ENCODE results near the gene GRIK3.

GRIK3 gene

DNA sequence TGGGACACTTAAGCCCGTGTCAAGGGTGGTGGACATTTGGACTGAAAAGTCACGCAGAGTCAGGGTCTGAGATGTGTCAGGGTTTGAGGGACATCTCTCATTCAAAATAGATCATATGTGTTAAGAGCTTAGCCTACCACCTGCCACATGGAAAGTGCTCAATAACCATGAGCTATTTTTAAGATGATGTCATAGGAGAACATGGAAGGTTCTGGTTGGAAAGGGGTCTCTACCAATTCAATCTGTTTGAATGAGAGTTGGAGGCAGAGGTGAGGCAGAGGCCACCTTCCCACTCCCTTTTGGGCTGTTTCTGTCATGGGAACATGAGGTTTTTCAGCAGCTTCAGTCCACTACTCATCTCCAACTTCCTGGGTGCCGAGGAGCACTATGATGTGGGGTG, 239.9 kb downstream of the GRIK3 start:
- H3K27me3 Mint-ChIP-seq: peaks cover 7% of the 10 kb centered on the region
- DNase-seq (no peak), ATAC-seq (no peak)
- no peaks in the 10 kb centered on the region for H3K9me3 Mint-ChIP-seq
- H3K27ac Mint-ChIP-seq: no peak overlapping the region
- no peak overlapping the region for H3K4me3 Mint-ChIP-seq
- no peaks in the 10 kb centered on the region for H3K4me1 Mint-ChIP-seq

DNA sequence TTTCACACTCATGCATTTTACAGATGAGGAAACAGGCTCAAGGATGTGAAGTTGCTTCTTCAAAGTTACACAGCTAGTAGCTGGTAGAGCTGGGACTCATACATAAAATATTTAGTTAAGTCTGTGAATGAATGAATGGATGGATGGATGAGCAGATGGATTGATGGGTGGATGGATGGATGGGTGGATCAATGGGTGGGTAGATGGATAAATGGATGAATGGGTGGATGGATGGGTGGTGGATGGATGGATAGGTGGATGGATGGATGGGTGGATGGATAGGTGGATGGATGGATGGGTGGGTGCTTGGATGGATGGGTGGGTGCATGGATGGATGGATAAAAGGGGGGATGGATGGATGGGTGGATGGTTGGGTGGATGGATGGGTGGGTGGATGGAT, 240.9 kb downstream of the GRIK3 start:
- no peaks in the 10 kb centered on the region for H3K9me3 Mint-ChIP-seq
- H3K27me3 Mint-ChIP-seq: peaks cover 16% of the 10 kb centered on the region
- DNase-seq (no peak), ATAC-seq (no peak)
- no peaks in the 10 kb centered on the region for H3K4me1 Mint-ChIP-seq
- H3K27ac Mint-ChIP-seq: no peak overlapping the region
- no peak overlapping the region for H3K4me3 Mint-ChIP-seq

DNA sequence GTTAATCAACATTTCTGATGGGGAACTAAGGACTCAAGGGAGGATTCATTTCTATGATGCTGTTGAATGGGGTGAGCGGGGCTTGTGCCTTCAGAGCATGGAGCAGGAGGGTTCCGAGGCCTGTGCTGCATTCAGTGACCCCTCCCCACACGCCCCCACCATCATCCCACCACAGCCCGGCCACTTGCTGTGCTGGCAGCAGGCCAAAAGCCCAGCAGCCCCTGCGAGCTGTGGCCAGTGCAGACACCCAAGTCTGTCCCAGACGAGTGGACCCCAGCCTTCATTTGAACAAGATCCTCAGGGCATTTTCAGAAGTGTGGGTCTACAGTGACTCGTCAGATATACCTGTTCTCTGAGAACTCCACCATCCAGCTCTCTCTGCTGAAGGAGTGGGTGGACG, 242.0 kb downstream of the GRIK3 start:
- DNase-seq: no peak
- no peak for ATAC-seq
- H3K27ac Mint-ChIP-seq: no peak overlapping the region
- peaks cover 24% of the 10 kb centered on the region for H3K27me3 Mint-ChIP-seq
- no peaks in the 10 kb centered on the region for H3K4me1 Mint-ChIP-seq
- no peaks in the 10 kb centered on the region for H3K9me3 Mint-ChIP-seq
- H3K4me3 Mint-ChIP-seq: no peak overlapping the region

DNA sequence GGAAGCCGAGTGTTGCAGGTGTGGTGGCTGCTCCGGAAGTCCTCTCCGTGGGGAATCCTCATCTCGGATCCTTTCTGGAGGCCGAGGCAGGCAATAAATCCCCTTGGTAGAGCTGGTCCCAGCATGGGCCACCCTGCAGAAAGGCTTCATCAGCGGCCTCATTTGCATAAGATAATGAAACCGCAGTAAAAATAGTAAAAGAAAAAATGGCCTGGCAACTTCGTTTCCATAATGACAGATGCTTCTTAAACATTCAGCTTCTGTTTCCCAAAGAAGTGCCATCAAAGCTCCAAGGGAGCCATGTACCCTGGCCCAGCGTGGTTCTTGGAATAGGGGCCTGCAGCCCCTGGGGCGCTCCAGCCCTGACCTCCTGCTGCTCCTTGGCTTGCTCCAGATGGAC, 244.1 kb downstream of the GRIK3 start:
- ATAC-seq (no peak), DNase-seq (no peak)
- Mint-ChIP-seq H3K4me3 (no peak overlapping the region), H3K27ac (no peak overlapping the region), H3K4me1 (no peaks in the 10 kb centered on the region), H3K27me3 (peaks cover 27% of the 10 kb centered on the region), H3K9me3 (no peaks in the 10 kb centered on the region)

DNA sequence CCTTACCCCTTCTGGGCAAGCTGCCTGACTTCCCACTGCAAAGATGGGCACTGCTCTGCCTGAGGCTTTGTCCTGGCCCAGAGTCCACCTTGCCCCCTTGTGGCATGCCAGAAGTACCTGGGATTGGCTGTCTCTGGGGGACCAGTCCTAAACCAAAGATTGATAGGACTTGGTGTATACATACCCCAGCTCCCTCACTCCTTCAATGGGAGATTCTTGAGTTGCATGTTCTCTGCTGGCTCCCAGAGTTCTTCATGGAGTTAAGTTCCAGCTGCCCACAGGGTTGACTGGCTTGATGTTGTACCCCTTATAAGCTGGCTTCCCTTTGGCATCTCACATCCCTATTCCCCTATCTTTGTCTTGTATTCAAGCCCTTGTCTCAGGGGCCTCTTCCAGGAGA, 244.8 kb downstream of the GRIK3 start:
- Mint-ChIP-seq H3K27ac (no peak overlapping the region), H3K4me3 (no peak overlapping the region), H3K9me3 (no peaks in the 10 kb centered on the region), H3K27me3 (peaks cover 27% of the 10 kb centered on the region), H3K4me1 (no peaks in the 10 kb centered on the region)
- DNase-seq: no peak
- no peak for ATAC-seq

DNA sequence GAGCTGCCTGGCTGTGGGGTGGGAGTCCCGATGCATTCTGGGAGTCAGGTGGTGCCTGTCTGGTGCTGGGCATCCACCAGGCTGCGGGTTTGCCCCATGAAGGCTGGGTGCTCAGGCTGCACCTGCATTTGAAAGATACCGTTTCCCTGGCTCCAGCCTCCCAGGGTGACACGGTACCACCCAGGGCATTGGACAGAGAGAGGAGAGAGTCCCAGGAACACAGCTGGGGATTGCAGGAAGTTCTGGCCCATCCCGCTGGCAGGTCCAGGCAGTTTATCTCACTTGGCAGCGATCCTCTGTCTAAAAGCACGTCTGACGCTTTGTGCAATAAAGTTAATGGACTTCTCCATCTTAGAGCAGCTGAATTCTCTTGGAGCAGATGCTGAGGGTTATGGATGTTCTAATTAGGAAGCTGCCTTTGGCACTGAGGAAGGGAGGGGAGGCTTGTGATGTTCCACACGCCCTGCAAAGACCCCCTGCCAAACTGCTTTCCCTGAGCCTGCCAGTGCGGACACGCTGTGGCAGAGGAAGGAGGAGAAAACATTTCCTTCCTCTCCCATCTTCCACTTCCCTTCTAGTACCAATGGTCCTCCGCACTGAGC, 246.9 kb downstream of the GRIK3 start:
- Mint-ChIP-seq H3K9me3 (no peaks in the 10 kb centered on the region), H3K27ac (peak overlapping the region in 1 of 2 donors; percentile 16), H3K4me1 (no peaks in the 10 kb centered on the region)

DNA sequence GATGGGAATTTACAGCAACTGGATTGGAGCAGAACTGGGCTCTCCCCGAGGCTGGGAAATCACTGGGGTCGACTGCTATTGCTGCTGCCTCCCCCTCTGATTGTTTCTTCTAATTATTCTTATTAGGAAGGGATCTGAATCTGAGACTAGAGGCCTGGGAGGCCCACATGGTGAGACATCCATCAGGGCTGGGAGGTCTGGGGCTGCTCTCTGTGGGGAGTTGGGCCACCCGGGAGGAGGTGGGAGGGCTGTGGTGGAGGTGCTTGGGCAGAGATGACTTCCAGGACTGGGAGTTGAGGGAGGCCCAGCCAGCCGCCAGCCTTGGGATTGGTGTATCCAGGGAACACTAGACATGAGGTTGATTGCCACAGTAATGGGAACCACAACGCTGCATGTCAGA, 247.9 kb downstream of the GRIK3 start:
- no peak for ATAC-seq
- Mint-ChIP-seq H3K27me3 (peaks cover 27% of the 10 kb centered on the region), H3K4me3 (no peak overlapping the region), H3K27ac (no peak overlapping the region), H3K9me3 (no peaks in the 10 kb centered on the region), H3K4me1 (no peaks in the 10 kb centered on the region)
- DNase-seq: no peak

More for the DNA sequence above, 246.9 kb downstream of the GRIK3 start:
- peaks cover 27% of the 10 kb centered on the region for H3K27me3 Mint-ChIP-seq
- no peak overlapping the region for H3K4me3 Mint-ChIP-seq
- no peak for ATAC-seq
- no peak for DNase-seq

DNA sequence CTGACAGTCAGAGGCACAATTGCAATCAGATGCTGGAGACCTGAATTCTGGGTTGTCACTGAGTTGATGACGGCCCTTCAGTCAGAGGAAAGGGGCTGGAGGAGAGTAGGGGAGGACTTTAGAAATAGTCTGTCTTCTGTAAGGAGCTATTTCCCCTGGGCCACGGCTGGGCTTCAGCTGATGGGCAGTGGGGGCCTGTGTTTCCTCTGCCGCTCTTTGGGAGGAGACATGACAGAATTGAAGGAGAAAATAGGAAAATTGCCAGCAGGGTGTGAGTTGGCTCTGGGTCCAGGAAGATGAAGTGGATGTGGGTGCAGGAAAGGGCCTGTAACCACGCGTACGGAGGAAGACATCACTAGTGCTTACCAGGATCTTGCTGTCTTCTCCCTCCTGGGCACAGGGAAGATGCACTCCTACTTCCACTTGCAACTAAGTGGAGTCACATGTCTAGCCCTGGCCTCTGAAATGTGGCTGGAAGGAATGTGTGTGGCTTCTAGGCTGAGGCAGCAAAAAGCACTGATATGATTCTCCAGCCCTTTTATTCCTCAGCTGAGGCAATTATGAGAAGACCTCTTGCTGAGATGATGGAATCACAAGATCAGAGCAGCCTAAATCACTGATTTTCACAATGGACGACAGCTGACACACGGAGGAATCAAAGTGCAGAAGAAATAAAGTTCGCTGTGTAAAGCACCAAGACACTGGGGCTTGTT, 250.0 kb downstream of the GRIK3 start:
- Mint-ChIP-seq H3K4me3 (no peak overlapping the region), H3K4me1 (no peaks in the 10 kb centered on the region), H3K27me3 (peaks cover 27% of the 10 kb centered on the region)

DNA sequence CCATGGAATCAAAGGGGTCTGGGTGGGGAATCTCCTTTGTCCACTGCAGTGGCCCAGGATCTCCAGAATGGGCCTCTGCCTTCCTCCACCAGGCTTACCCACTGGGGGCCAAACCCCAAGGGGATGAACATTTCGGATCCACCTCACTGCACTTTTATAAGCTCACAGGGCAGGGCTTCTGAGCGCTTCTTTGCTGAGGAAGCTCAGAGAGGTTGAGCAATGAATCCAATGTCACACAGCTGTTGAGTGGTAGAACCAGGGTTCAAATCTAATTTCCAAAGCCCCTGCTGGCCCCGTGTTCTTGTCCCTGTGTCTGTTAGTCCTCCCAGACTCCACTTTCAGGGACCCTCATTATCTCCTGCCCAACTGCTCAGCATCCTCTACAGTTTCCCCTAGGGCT, 250.8 kb downstream of the GRIK3 start:
- Mint-ChIP-seq H3K27ac (no peak overlapping the region), H3K27me3 (peaks cover 20% of the 10 kb centered on the region), H3K4me3 (no peak overlapping the region), H3K4me1 (no peaks in the 10 kb centered on the region), H3K9me3 (no peaks in the 10 kb centered on the region)
- DNase-seq (no peak), ATAC-seq (no peak)

More for the DNA sequence above, 250.0 kb downstream of the GRIK3 start:
- H3K27ac Mint-ChIP-seq: no peak overlapping the region
- ATAC-seq: no peak
- H3K9me3 Mint-ChIP-seq: no peaks in the 10 kb centered on the region
- DNase-seq: no peak

DNA sequence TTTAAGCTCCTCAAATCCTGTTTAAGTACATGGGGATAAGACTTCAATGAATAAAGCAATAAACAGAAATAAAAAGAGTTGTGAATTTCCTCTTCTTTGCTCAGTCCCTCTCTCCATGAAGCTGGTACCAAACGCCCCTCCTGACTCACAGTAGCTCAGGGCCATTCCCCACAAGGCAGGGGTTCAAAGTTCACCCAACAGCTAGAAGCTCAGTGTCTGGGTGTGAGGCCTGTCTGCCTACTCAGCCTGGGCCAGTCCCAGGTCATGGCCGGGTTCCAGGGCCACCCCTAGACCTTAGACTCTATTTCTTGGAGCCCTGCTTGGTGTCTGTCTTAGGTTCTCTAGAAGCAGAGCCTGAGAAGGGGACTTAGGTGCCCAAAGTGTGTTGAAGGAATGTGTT, 251.5 kb downstream of the GRIK3 start:
- no peaks in the 10 kb centered on the region for H3K4me1 Mint-ChIP-seq
- ATAC-seq: no peak
- H3K27me3 Mint-ChIP-seq: peaks cover 16% of the 10 kb centered on the region
- DNase-seq: no peak
- no peak overlapping the region for H3K4me3 Mint-ChIP-seq
- H3K9me3 Mint-ChIP-seq: no peaks in the 10 kb centered on the region
- peak overlapping the region in 1 of 2 donors; percentile 17 for H3K27ac Mint-ChIP-seq

DNA sequence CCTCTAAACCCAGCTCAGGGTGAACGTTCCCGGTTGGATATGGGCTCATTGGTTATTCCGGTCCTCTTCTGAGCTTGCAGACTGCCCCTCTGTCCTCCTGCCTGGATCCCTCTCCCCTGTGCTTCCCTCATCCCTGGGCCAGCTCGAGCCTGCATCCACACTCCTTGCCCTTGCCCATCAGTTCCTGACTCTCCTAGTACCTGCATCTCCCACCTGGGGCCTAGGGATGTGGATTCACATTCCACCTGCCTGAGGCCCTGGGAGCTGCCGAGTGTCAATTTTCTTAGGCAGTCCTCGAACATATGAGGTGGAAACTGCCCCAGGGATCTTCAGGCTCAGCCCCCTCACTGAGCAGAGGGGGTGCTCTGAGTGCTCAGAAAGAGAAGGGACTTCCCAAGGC, 252.2 kb downstream of the GRIK3 start:
- H3K9me3 Mint-ChIP-seq: no peaks in the 10 kb centered on the region
- no peak overlapping the region for H3K4me3 Mint-ChIP-seq
- H3K27me3 Mint-ChIP-seq: peaks cover 9% of the 10 kb centered on the region
- DNase-seq (no peak), ATAC-seq (no peak)
- H3K27ac Mint-ChIP-seq: no peak overlapping the region
- H3K4me1 Mint-ChIP-seq: no peaks in the 10 kb centered on the region

DNA sequence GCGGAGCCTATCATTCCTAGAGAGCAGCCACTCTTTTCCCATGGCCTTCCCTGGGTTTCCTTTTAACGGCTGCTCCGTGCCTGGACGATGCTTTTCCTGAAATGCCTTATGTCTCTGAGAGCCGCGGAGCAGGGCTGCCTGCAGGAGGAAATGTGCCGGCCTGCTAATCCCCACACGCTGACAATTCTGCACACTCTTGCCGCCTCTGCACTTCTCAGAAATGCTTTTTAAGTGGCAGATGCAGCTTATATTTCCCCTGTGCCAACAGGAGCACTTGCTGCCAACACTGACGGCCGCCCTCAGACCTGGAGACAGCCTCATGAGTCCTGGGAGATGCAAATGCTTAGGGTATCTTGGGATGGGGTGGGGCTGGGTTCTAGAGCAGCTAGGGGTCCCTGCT, 253.2 kb downstream of the GRIK3 start:
- peaks cover 18% of the 10 kb centered on the region for H3K27me3 Mint-ChIP-seq
- no peak for ATAC-seq
- no peak overlapping the region for H3K27ac Mint-ChIP-seq
- DNase-seq: no peak
- H3K4me3 Mint-ChIP-seq: no peak overlapping the region
- H3K4me1 Mint-ChIP-seq: no peaks in the 10 kb centered on the region
- H3K9me3 Mint-ChIP-seq: no peaks in the 10 kb centered on the region

DNA sequence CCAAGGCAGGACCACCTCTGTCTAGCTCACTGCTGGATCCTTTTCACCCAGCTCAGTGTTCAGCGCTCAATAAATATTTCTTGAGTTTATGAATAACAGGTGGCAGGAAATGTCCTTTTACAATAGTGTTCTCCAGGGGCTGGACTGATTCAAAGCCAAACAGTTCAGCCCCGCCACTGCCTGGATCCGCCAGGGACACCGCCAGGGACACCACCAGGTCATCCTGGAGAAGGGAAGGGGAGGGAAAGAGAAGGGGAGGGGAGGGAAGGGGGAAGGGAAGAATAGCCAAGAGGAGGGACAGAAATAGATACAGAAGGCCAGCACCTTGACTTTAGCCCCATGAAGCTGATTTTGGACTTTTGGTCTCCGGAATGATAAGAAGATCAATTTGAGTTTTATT, 255.6 kb downstream of the GRIK3 start:
- no peak for DNase-seq
- H3K4me3 Mint-ChIP-seq: no peak overlapping the region
- no peaks in the 10 kb centered on the region for H3K9me3 Mint-ChIP-seq
- H3K27me3 Mint-ChIP-seq: peaks cover 32% of the 10 kb centered on the region
- H3K4me1 Mint-ChIP-seq: no peaks in the 10 kb centered on the region
- no peak overlapping the region for H3K27ac Mint-ChIP-seq
- ATAC-seq: no peak

DNA sequence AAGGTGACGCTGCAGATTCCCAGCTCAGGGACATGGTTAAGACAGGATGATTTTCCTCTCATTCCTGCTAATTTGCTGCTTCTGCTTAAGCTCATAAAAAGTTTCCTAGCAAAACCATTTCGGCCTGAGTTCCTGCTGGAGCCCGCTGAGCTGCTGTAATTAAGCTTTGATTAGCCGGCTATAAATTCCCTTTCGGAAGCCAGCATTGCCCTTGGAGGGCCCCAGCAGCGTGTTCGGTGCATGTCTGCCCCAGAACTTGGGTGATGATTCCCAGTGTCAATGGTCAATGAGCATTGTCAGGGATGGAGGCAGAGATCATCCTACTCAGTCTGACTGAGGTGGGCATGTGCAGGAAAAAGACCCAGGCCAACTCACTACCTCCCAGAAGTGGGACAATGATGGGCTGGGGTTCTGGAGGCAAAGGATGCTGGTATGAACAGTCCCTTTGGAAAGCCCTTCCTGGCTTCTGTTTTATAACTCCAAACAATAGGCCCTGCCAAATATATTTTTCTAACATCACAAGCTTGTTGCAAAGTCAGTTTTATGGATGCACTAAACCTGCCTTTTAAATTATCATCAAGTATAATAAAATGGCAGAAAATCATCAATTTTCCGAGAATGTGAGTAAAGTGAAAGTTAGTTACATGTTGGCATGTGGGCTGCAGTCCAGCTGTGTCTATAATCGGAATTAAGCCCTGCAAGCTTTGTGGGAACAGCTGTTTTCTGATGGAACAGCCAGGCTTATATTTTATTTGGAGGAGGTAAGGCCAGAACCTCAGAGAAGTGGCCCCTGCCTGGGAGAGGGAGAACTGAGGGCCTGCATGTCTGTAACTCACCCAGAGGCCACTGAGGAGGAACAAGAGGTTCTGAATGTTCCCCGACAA, 257.1 kb downstream of the GRIK3 start:
- H3K27ac Mint-ChIP-seq: no peak overlapping the region
- H3K4me3 Mint-ChIP-seq: no peak overlapping the region
- DNase-seq: no peak
- no peaks in the 10 kb centered on the region for H3K9me3 Mint-ChIP-seq
- no peaks in the 10 kb centered on the region for H3K4me1 Mint-ChIP-seq
- ATAC-seq: no peak
- H3K27me3 Mint-ChIP-seq: peaks cover 32% of the 10 kb centered on the region

DNA sequence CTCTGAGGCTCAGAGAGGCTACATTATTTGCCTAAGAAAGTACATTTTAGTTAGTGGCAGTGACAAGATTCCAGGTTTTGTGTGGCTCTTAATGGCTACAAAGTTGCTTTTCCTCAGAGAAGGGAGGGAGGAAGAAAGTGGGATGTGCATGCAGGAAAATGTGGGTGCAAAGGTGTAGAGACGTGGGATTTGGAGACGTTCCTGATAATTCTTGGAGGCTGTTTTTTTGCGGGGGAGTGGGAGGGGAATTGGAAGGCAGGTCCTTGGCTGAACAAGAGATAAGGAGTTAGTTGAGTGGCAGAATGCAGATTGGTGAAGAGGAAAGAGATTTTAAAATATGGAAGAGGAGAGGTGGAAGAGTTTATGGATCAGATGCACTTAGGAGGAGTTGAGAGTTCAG, 258.1 kb downstream of the GRIK3 start:
- Mint-ChIP-seq H3K4me1 (no peaks in the 10 kb centered on the region), H3K27ac (peak overlapping the region in 1 of 2 donors; percentile 9), H3K4me3 (no peak overlapping the region), H3K9me3 (no peaks in the 10 kb centered on the region), H3K27me3 (peaks cover 40% of the 10 kb centered on the region)
- DNase-seq (no peak), ATAC-seq (no peak)

DNA sequence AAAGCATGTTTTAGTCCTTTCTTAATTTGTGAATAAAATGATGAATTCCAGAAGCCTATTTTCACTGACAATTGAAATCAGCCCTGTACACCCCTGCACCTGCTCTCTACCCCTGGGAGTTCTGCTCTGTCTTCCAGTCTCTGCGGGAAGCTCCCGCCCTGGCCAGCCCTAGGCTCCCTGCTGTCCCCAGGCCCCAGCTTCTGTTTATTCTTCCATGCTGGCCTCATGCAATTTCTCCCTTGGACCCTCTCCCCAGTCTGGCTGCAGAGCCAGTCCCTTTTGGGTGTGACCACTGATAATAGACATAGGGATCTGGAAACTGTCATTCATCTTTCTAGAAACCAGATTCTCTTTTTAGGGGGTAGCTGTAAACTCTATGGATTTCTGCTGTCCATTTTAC, 258.6 kb downstream of the GRIK3 start:
- Mint-ChIP-seq H3K27ac (peak overlapping the region in 1 of 2 donors; percentile 42), H3K9me3 (no peaks in the 10 kb centered on the region), H3K4me3 (no peak overlapping the region), H3K27me3 (peaks cover 45% of the 10 kb centered on the region), H3K4me1 (no peaks in the 10 kb centered on the region)
- ATAC-seq (no peak), DNase-seq (no peak)
